Upper lobe of right lung (tissue), 1 donor: Measurements from ENCODE around the gene FAM3B. TPM values are rescaled to one million over a fixed set of nuclear protein-coding genes. Genes with fewer than 3 reads are reported as not detected.

Experiments used
- ATAC-seq: fragments of 200-7000 bp; cut with Tn5 transposase; one replicate; pipeline ENCODE4 v1.9.1; 2020; ENCODE audit warnings: mild to moderate bottlenecking, moderate library complexity
- DNase-seq: peaks from one replicate; pipeline ENCODE4 v3.0.0-alpha.2; 2020
- H3K27ac ChIP-seq: fragments of 200-600 bp; one replicate; pipeline ENCODE4 v1.8.0; 2022
- H3K27me3 ChIP-seq: fragments of 200-600 bp; one replicate; pipeline ENCODE4 v1.8.0; 2022; ENCODE audit warnings: mild to moderate bottlenecking
- H3K36me3 ChIP-seq: fragments of 200-600 bp; one replicate; pipeline ENCODE4 v1.8.0; 2022
- H3K4me1 ChIP-seq: fragments of 200-600 bp; one replicate; pipeline ENCODE4 v1.8.0; 2022
- H3K4me3 ChIP-seq: fragments of 200-600 bp; one replicate; pipeline ENCODE4 v1.8.0; 2022; ENCODE audit warnings: mild to moderate bottlenecking
- H3K9me3 ChIP-seq: fragments of 200-600 bp; one replicate; pipeline ENCODE4 v1.8.0; 2022
- intact Hi-C: fragments of 100-400 bp; cut with DNase I; formaldehyde crosslinking; loops from one replicate; pipeline ENCODE4 v1.11.0; 2022
- long read RNA-seq: library from polyadenylated mRNA; unstranded; transcript quantifications from one replicate; pipeline ENCODE4 v2.0.0, GENCODE V29; 2021
- total RNA-seq: library from RNA; stranded (reverse); fragmentation: NEBNext Ultra II Directional; extraction: Animal tissue kit (Norgen Biotek cat#: 25700); gene quantifications from one replicate; pipeline ENCODE4 v1.2.1, GENCODE V29; 2021
- TF ChIP-seq, protein P1 (sequence below): fragments of 200-600 bp; IDR thresholded peaks from one replicate; pipeline ENCODE4 v1.8.0; 2022; ENCODE audit warnings: antibody characterized with exemption
- donor health status: DM: no; HTN: yes; CAD: no; lungs with severe emphysema.

FAM3B gene, protein sequence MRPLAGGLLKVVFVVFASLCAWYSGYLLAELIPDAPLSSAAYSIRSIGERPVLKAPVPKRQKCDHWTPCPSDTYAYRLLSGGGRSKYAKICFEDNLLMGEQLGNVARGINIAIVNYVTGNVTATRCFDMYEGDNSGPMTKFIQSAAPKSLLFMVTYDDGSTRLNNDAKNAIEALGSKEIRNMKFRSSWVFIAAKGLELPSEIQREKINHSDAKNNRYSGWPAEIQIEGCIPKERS
- 5.2 TPM for total RNA-seq
- long read RNA-seq, partial matches to known transcripts: 0 of 4 reads
- long read RNA-seq, other reads (novel, unspliced or antisense): 2 of 4 reads

DNA sequence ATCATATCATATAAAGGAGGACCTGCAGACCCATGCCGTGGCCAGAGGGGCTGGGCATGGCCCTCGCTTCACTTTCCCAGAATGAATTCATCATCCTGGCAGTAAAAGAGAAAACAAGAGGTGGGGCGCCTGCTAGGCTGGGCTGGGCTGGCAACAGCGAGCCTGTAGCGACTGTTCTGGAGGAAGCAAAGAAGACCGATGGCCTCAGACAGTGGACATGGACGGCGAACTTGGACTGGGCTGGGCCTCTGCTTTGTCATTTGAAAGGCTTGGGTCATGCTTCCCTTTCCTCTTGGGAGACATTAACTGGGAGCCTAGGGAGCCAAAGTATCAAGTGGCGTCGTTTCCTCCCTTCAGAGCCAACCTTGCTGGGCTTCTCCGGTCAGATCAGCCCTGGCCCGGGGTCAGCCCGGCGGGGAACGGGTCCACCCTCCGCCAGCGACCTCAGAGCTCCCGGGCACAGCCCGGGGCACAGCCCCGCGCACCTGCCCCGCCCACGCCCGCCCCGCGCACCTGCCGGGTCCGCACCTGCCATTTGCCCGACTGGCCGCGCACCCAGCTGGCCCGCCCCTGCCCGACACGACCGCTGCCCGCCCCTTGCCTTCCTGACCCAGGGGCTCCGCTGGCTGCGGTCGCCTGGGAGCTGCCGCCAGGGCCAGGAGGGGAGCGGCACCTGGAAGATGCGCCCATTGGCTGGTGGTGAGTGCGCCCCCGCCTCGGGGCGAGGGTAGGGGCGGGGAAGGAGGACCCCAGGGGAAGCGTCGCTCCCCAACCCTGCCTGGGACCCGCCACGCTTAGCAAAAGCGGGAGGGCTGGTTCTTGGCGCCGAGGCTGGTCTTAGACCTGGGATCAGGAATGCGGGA lies at the start of gene FAM3B:
Gene FAM3B (plus strand): TSS at position 602 of the 863 bp plus-strand sequence. CDS start 79 bp downstream, at position 681.
- Histone ChIP-seq H3K27me3 (peaks cover 19% of the 10 kb centered on the region), H3K4me1 (no peaks in the 10 kb centered on the region), H3K4me3 (peak within 1 kb of the TSS; percentile 42), H3K27ac (no peak within 1 kb of the TSS), H3K36me3 (no peaks in the 10 kb centered on the region), H3K9me3 (no peaks in the 10 kb centered on the region)
- TF ChIP-seq, protein P1, sequence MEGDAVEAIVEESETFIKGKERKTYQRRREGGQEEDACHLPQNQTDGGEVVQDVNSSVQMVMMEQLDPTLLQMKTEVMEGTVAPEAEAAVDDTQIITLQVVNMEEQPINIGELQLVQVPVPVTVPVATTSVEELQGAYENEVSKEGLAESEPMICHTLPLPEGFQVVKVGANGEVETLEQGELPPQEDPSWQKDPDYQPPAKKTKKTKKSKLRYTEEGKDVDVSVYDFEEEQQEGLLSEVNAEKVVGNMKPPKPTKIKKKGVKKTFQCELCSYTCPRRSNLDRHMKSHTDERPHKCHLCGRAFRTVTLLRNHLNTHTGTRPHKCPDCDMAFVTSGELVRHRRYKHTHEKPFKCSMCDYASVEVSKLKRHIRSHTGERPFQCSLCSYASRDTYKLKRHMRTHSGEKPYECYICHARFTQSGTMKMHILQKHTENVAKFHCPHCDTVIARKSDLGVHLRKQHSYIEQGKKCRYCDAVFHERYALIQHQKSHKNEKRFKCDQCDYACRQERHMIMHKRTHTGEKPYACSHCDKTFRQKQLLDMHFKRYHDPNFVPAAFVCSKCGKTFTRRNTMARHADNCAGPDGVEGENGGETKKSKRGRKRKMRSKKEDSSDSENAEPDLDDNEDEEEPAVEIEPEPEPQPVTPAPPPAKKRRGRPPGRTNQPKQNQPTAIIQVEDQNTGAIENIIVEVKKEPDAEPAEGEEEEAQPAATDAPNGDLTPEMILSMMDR: no peak
- ATAC-seq (peak; percentile 84), DNase-seq (peak; percentile 78)
- intact Hi-C loops: no loop called here

DNA sequence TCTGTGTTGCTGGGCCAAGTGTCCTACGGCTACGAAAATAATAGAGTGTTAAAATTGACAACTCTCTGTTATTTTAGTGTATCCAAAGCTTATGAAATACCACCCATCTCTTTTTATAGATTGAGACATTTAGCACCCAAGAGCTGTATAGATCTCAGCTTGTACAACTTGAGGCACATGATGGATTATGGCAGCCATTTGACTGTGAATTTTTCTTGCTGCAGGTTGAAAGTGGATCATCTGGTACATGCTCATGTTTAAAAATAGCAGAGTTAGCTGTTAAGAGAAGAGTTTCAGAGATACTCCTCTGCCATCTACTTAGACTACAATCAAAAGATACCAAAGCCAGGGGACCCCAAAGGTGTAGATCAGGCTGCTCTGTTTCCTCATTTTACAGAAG lies 49.3 kb upstream of the FAM3B start:
- ATAC-seq: no peak
- no peak for DNase-seq
- H3K9me3 ChIP-seq: no peaks in the 10 kb centered on the region
- no peak overlapping the region for H3K4me3 ChIP-seq
- TF ChIP-seq, protein P1: no peak
- H3K36me3 ChIP-seq: no peaks in the 10 kb centered on the region
- H3K27ac ChIP-seq: no peak overlapping the region
- H3K27me3 ChIP-seq: no peaks in the 10 kb centered on the region
- no peaks in the 10 kb centered on the region for H3K4me1 ChIP-seq
- intact Hi-C loops: no loop called here

DNA sequence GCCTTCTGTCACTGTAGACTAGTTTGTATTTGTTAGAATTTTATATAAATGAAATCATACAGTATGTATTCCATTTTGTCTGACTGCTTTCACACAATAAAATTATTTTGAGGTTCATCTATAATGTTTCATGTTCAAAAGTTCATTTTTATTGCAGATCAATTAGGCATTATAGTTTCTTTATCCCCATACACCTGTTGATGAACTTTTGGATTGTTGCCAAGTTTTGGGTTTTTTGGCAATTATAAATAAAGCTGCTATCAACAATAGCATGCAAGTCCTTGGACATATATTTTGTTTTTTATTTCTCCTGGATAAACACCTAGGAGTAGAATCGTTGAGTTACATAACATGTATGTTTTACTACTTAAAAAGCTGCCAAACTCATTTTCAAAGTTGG lies 47.1 kb upstream of the FAM3B start:
- ATAC-seq (no peak), DNase-seq (no peak)
- TF ChIP-seq, protein P1: no peak
- H3K36me3 ChIP-seq: no peaks in the 10 kb centered on the region
- no peak overlapping the region for H3K27ac ChIP-seq
- H3K4me3 ChIP-seq: no peak overlapping the region
- no peaks in the 10 kb centered on the region for H3K9me3 ChIP-seq
- intact Hi-C loops: no loop called here
- H3K27me3 ChIP-seq: no peaks in the 10 kb centered on the region
- no peaks in the 10 kb centered on the region for H3K4me1 ChIP-seq

DNA sequence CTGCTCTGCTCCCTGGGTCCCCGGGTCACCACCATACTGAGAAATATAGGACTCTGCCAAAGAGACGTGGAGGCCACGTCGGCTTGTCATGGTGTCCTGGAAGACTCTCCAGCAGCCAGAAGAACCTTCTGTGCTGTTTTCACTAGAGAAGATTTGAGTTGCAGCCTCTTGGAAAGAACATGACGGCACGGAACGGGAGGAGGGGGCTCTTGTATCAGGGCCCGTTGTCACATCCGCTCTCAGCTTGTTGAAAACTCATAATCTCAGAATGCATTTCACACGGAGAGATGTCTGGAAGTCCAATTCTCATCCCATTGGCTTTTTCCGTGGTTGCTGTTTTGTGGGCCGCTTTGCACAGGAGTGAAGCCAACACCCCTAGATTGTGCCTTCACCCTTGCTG lies 39.4 kb upstream of the FAM3B start:
- TF ChIP-seq, protein P1: no peak
- no peak for DNase-seq
- no peak for ATAC-seq
- H3K9me3 ChIP-seq: no peaks in the 10 kb centered on the region
- H3K36me3 ChIP-seq: no peaks in the 10 kb centered on the region
- no peaks in the 10 kb centered on the region for H3K27me3 ChIP-seq
- no peak overlapping the region for H3K27ac ChIP-seq
- no peaks in the 10 kb centered on the region for H3K4me1 ChIP-seq
- H3K4me3 ChIP-seq: no peak overlapping the region
- intact Hi-C loops: no loop called here

DNA sequence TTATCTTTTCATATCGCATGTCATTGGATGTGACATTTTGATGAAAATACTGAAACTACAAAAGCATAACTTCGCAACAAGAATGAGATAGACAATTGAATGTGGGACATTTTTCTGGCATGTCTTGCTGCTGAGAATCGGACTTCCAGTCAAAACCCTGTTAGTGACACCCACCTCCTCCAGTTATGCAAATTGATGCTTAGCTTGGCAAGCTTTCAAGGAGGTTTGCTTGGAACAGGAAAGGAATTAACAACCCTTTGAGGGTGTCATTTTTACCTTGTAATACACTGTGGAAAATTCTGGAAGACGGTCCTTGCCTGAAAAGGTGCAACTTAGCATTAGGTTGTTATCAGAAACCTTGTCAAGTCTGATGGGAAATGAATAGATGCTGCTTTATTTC lies 38.8 kb upstream of the FAM3B start:
- Histone ChIP-seq H3K27ac (no peak overlapping the region), H3K4me1 (no peaks in the 10 kb centered on the region), H3K36me3 (no peaks in the 10 kb centered on the region), H3K27me3 (no peaks in the 10 kb centered on the region), H3K4me3 (no peak overlapping the region), H3K9me3 (no peaks in the 10 kb centered on the region)
- intact Hi-C loops: no loop called here
- TF ChIP-seq, protein P1: no peak
- DNase-seq (no peak), ATAC-seq (no peak)
